GM23338 (cell line): Measurements from ENCODE around the gene MAPK12. TPM values are rescaled to one million over a fixed set of nuclear protein-coding genes. Genes with fewer than 3 reads are reported as not detected.

Source experiments
- ATAC-seq: fragments of 200-7000 bp; cut with Tn5 transposase; 3 replicates; pipeline ENCODE4 v1.9.1; 2020
- DNase-seq: peaks from one replicate; pipeline ENCODE4 v3.0.0-alpha.2; 2015; ENCODE audit warnings: low spot score
- H2AFZ ChIP-seq: fragments of 200-600 bp; sonication (generic); 2 replicates; pipeline ENCODE4 v1.8.0; 2016; ENCODE audit warnings: antibody characterized with exemption, mild to moderate bottlenecking, moderate library complexity
- H3F3A ChIP-seq: fragments of 200-600 bp; sonication (generic); replicated peaks from 2 replicates; pipeline ENCODE4 v1.8.0; 2017; ENCODE audit warnings: antibody characterized with exemption, mixed run types, low read depth
- H3K27ac ChIP-seq: fragments of 200-600 bp; sonication (generic); 2 replicates; pipeline ENCODE4 v1.6.1; 2016; ENCODE audit warnings: low read depth
- H3K27me3 ChIP-seq: fragments of 200-600 bp; sonication (generic); 2 replicates; pipeline ENCODE4 v1.8.0; 2016; ENCODE audit warnings: mild to moderate bottlenecking, mixed run types, moderate library complexity; ENCODE audit not compliant: insufficient read depth
- H3K36me3 ChIP-seq: fragments of 200-600 bp; sonication (generic); 2 replicates; pipeline ENCODE4 v1.8.0; 2016; ENCODE audit warnings: mild to moderate bottlenecking; ENCODE audit not compliant: insufficient read depth
- H3K4me1 ChIP-seq: fragments of 200-600 bp; sonication (generic); 2 replicates; pipeline ENCODE4 v1.8.0; 2016; ENCODE audit warnings: mild to moderate bottlenecking, moderate library complexity; ENCODE audit not compliant: insufficient read depth
- H3K4me2 ChIP-seq: fragments of 200-600 bp; sonication (generic); 2 replicates; pipeline ENCODE4 v1.7.1; 2017; ENCODE audit warnings: mixed run types
- H3K4me3 ChIP-seq: fragments of 200-600 bp; sonication (generic); 2 replicates; pipeline ENCODE4 v1.6.1; 2016; ENCODE audit warnings: mixed run types
- H3K79me2 ChIP-seq: fragments of 200-600 bp; sonication (generic); replicated peaks from 2 replicates; pipeline ENCODE4 v1.8.0; 2017; ENCODE audit warnings: mild to moderate bottlenecking; ENCODE audit not compliant: insufficient read depth
- H3K9me2 ChIP-seq: fragments of 200-600 bp; sonication (generic); 2 replicates; pipeline ENCODE4 v1.8.0; 2017; ENCODE audit not compliant: insufficient read depth
- H4K20me1 ChIP-seq: fragments of 200-600 bp; sonication (generic); replicated peaks from 2 replicates; pipeline ENCODE4 v1.8.0; 2017; ENCODE audit warnings: mild to moderate bottlenecking; ENCODE audit not compliant: insufficient read depth
- H3K27ac Mint-ChIP-seq: 2 replicates; pipeline ENCODE4 v1.8.0; 2020; ENCODE audit warnings: inconsistent platforms, mild to moderate bottlenecking, moderate library complexity, mixed read lengths
- H3K27me3 Mint-ChIP-seq: 3 replicates; pipeline ENCODE4 v1.8.0; 2022; ENCODE audit warnings: low read depth, mild to moderate bottlenecking, moderate library complexity, mixed read lengths, inconsistent platforms; ENCODE audit not compliant: insufficient read depth, poor library complexity
- H3K36me3 Mint-ChIP-seq: 3 replicates; pipeline ENCODE4 v1.8.0; 2021; ENCODE audit warnings: low read depth, mild to moderate bottlenecking, inconsistent platforms, moderate library complexity, mixed read lengths
- H3K4me1 Mint-ChIP-seq: 3 replicates; pipeline ENCODE4 v1.8.0; 2020; ENCODE audit warnings: mild to moderate bottlenecking, inconsistent platforms, mixed read lengths
- H3K4me3 Mint-ChIP-seq: 3 replicates; pipeline ENCODE4 v1.8.0; 2021; ENCODE audit warnings: moderate library complexity, mild to moderate bottlenecking, inconsistent platforms, mixed read lengths
- H3K9me3 Mint-ChIP-seq: 3 replicates; pipeline ENCODE4 v1.8.0; 2020; ENCODE audit warnings: moderate library complexity, mild to moderate bottlenecking, inconsistent platforms, mixed read lengths
- CTCF ChIP-seq, 2 experiments: fragments of 200-600 bp in 1 of 2; sonication (generic) in 1 of 2; conservative IDR thresholded peaks; 2 replicates each; pipeline versions ENCODE4 v1.5.1 to v1.6.1; 2016 to 2017; ENCODE audit warnings: antibody characterized with exemption in 2 of 2, low read depth in 2 of 2, mild to moderate bottlenecking in 2 of 2, moderate library complexity in 1 of 2
- ETS1 ChIP-seq: IDR thresholded peaks from 2 replicates; pipeline ENCODE4 v1.6.1; 2016; ENCODE audit warnings: antibody characterized with exemption
- EZH2 ChIP-seq: fragments of 200-600 bp; sonication (generic); IDR thresholded peaks from one replicate; pipeline ENCODE4 v1.8.0; 2017; ENCODE audit warnings: antibody characterized with exemption, mild to moderate bottlenecking, low read depth; ENCODE audit not compliant: unreplicated experiment
- EZH2phosphoT487 ChIP-seq: fragments of 200-600 bp; sonication (generic); IDR thresholded peaks from one replicate; pipeline ENCODE4 v1.8.1; 2018; ENCODE audit warnings: antibody characterized with exemption; ENCODE audit not compliant: unreplicated experiment
- JUNB ChIP-seq: IDR thresholded peaks from one replicate; pipeline ENCODE4 v1.6.1; 2016; ENCODE audit warnings: antibody characterized with exemption; ENCODE audit not compliant: unreplicated experiment
- NANOG ChIP-seq: IDR thresholded peaks from 2 replicates; pipeline ENCODE4 v1.6.1; 2016; ENCODE audit warnings: antibody characterized with exemption, borderline replicate concordance
- POLR2AphosphoS5 ChIP-seq: IDR thresholded peaks from 2 replicates; pipeline ENCODE4 v1.6.1; 2016; ENCODE audit warnings: antibody characterized with exemption, low read depth
- REST ChIP-seq: IDR thresholded peaks from one replicate; pipeline ENCODE4 v1.6.1; 2018; ENCODE audit warnings: antibody characterized with exemption; ENCODE audit not compliant: unreplicated experiment
- STAT1 ChIP-seq: IDR thresholded peaks from one replicate; pipeline ENCODE4 v1.6.1; 2016; ENCODE audit warnings: antibody characterized with exemption; ENCODE audit not compliant: unreplicated experiment
- ZNF114 ChIP-seq: fragments of 250-450 bp; sonication (Bioruptor Pico); IDR thresholded peaks from 2 replicates; pipeline ENCODE4 v1.5.0; 2020; ENCODE audit warnings: mild to moderate bottlenecking, moderate library complexity
- ZNF331 ChIP-seq: fragments of 250-450 bp; sonication (Bioruptor Pico); IDR thresholded peaks from 2 replicates; pipeline ENCODE4 v1.5.0; 2020; ENCODE audit warnings: low read depth, mild to moderate bottlenecking, moderate library complexity
- polyA plus RNA-seq: library from polyadenylated mRNA; unstranded; fragments of >200 nt; fragmentation: Nextera tagmentation; extraction: Ambion mirVana; gene quantifications from 2 replicates; pipeline ENCODE4 v1.2.1, GENCODE V29; 2016
- total RNA-seq: library from RNA; depleted of rRNA; stranded (reverse); fragments of >200 nt; shearing (Covaris generic); gene quantifications from 2 replicates; pipeline ENCODE4 v1.2.3, GENCODE V29; 2014

The MAPK12 gene
- total and polyA plus RNA-seq, 2 experiments from 2014 or later, result 10.4 to 26.1 TPM

GRCh38 chr22:50245214-50246072, 16.0 kb downstream of the MAPK12 start:
- H3K36me3 Mint-ChIP-seq, result peaks cover 11% of the 10 kb centered on the region; the same call in 2 of the 3 replicates
- peaks cover 24% of the 10 kb centered on the region for H3K4me1 Mint-ChIP-seq
- no peak overlapping the region for H2AFZ ChIP-seq

GRCh38 chr22:50244420-50245213, 16.9 kb downstream of the MAPK12 start, which contains the start of gene TUBGCP6:
TSS of gene TUBGCP6 (minus strand) at chr22:50245023. CDS start at chr22:50244459, 564 bp downstream.
- Histone ChIP-seq H3K36me3 (no peaks in the 10 kb centered on the region), H3K9me2 (no peaks in the 10 kb centered on the region), H3K4me2 (peak within 1 kb of the TSS; percentile 97), H4K20me1 (peaks cover 6% of the 10 kb centered on the region; the same call in 1 of the 2 replicates), H3K27me3 (no peaks in the 10 kb centered on the region), H3K4me1 (peaks cover 12% of the 10 kb centered on the region), H2AFZ (peak within 1 kb of the TSS; percentile 99; the same call in 1 of the 2 replicates), H3F3A (peaks cover 2% of the 10 kb centered on the region; the same call in 1 of the 2 replicates), H3K27ac (no peak within 1 kb of the TSS; the same call in 1 of the 2 replicates), H3K4me3 (peak within 1 kb of the TSS; percentile 99), H3K79me2 (peaks cover 40% of the 10 kb centered on the region)
- peak; percentile 98 for DNase-seq
- peak within 1 kb of the TSS; percentile 92 for H3K4me3 Mint-ChIP-seq
- H3K27ac Mint-ChIP-seq, result peak within 1 kb of the TSS; percentile 97
- no peaks in the 10 kb centered on the region for H3K9me3 Mint-ChIP-seq
- peaks cover 11% of the 10 kb centered on the region; the same call in 2 of the 3 replicates for H3K36me3 Mint-ChIP-seq
- peaks cover 21% of the 10 kb centered on the region; the same call in 2 of the 3 replicates for H3K4me1 Mint-ChIP-seq
- ATAC-seq, result peak; percentile 84
- H3K27me3 Mint-ChIP-seq, result peaks cover 8% of the 10 kb centered on the region
- 0 out of 4 replicates have a peak, but pooled peaks of 1 of the 2 experiments have one; percentile 19 for TF ChIP-seq CTCF (conservative IDR thresholded peaks at IDR 0.05; ENCODE audit: low read depth in 2 of 2)
- TF ChIP-seq EZH2phosphoT487, result no peak
- TF ChIP-seq REST, result no peak
- no peak for TF ChIP-seq JUNB
- TF ChIP-seq STAT1, result no peak
- no peak for TF ChIP-seq ZNF114 (CRISPR knock-in tag)
- TF ChIP-seq POLR2AphosphoS5, result peak; percentile 94
- no peak for TF ChIP-seq EZH2
- TF ChIP-seq ZNF331 (CRISPR knock-in tag), result no peak
- no peak for TF ChIP-seq NANOG
- TF ChIP-seq ETS1, result peak; percentile 83; the same call in 1 of the 2 replicates

More at GRCh38 chr22:50245214-50246072, 16.0 kb downstream of the MAPK12 start:
- Mint-ChIP-seq H3K9me3 (no peaks in the 10 kb centered on the region), H3K4me3 (peak overlapping the region; percentile 92), H3K27me3 (peaks cover 11% of the 10 kb centered on the region), H3K27ac (peak overlapping the region; percentile 97)
- Histone ChIP-seq H3K4me3 (peak overlapping the region; percentile 99), H3K27ac (no peak overlapping the region; the same call in 1 of the 2 replicates), H3K79me2 (peaks cover 33% of the 10 kb centered on the region), H3F3A (peaks cover 2% of the 10 kb centered on the region; the same call in 1 of the 2 replicates), H3K4me2 (peak overlapping the region; percentile 97), H4K20me1 (peaks cover 4% of the 10 kb centered on the region; the same call in 1 of the 2 replicates), H3K27me3 (no peaks in the 10 kb centered on the region), H3K9me2 (no peaks in the 10 kb centered on the region), H3K36me3 (no peaks in the 10 kb centered on the region), H3K4me1 (peaks cover 12% of the 10 kb centered on the region)
- no peak for TF ChIP-seq POLR2AphosphoS5
- peak; percentile 27 for ATAC-seq
- DNase-seq, result no peak
